ENCODE data around the gene FBXO10. TPM values are rescaled to one million over a fixed set of nuclear protein-coding genes. Genes with fewer than 3 reads are reported as not detected.

FBXO10 gene
- total RNA-seq, 1 experiment from 2014 or later = 14.0 TPM

- Mint-ChIP-seq H3K4me3 (no peak overlapping the region), H3K4me1 (peaks cover 47% of the 10 kb centered on the region), H3K36me3 (peaks cover 26% of the 10 kb centered on the region), H3K9me3 (peaks cover 28% of the 10 kb centered on the region), H3K27me3 (ENCODE audit: low read depth) (no peaks in the 10 kb centered on the region; the same call in none of the 2 replicates), H3K27ac (no peak overlapping the region)
- DNase-seq (ENCODE audit: low spot score) = no peak
- ChIA-PET CTCF (no interaction called here), POLR2A (no interaction called here)
- TF ChIP-seq FOXJ3 (CRISPR knock-in tag; IDR thresholded peaks at IDR 0.05; ENCODE audit: borderline replicate concordance) (no peak), RELA (CRISPR knock-in tag; IDR thresholded peaks at IDR 0.05; ENCODE audit: borderline replicate concordance) (no peak), ZBTB21 (CRISPR knock-in tag; IDR thresholded peaks at IDR 0.05; ENCODE audit: borderline replicate concordance) (no peak), AFF4 (CRISPR knock-in tag; IDR thresholded peaks at IDR 0.05; ENCODE audit: borderline replicate concordance) (no peak)
- ATAC-seq = no peak
Measured at GRCh38 chr9:37561682-37562081, 14.5 kb downstream of the FBXO10 start.

GRCh38 chr9:37559855-37560592 lies 16.2 kb downstream of the FBXO10 start:
- H3K9me3 Mint-ChIP-seq = peaks cover 24% of the 10 kb centered on the region
- H3K27ac Mint-ChIP-seq = no peak overlapping the region
- no peak for DNase-seq (ENCODE audit: low spot score)
- peaks cover 37% of the 10 kb centered on the region for H3K4me1 Mint-ChIP-seq
- ChIA-PET CTCF (interaction anchor here (0.5 to 2.5 kb wide), 3 partner anchors 15 to 78 kb away, joined by 3 to 6 read pairs (median 3); no protein-coding TSS in a partner anchor), POLR2A (no interaction called here)
- H3K4me3 Mint-ChIP-seq = no peak overlapping the region
- TF ChIP-seq ZMAT4 (CRISPR knock-in tag; IDR thresholded peaks at IDR 0.05) = no peak
- no peak for TF ChIP-seq NFATC4 (CRISPR knock-in tag; IDR thresholded peaks at IDR 0.05)
- no peak for TF ChIP-seq ETV6 (CRISPR knock-in tag; IDR thresholded peaks at IDR 0.05)
- ATAC-seq = no peak
- H3K27me3 Mint-ChIP-seq (ENCODE audit: low read depth) = no peaks in the 10 kb centered on the region; the same call in none of the 2 replicates
- H3K36me3 Mint-ChIP-seq = peaks cover 21% of the 10 kb centered on the region

- DNase-seq (ENCODE audit: low spot score) = no peak
- H3K27ac Mint-ChIP-seq = no peak overlapping the region
Measured at GRCh38 chr9:37559125-37559524, 17.1 kb downstream of the FBXO10 start.

More at GRCh38 chr9:37559125-37559524, 17.1 kb downstream of the FBXO10 start:
- peak; percentile 86 for ATAC-seq
- ChIA-PET CTCF (interaction anchor here (2.5 kb wide), 1 partner anchor 16 kb away, joined by 6 read pairs; no protein-coding TSS in a partner anchor), POLR2A (no interaction called here)
- H3K9me3 Mint-ChIP-seq = peaks cover 15% of the 10 kb centered on the region
- H3K27me3 Mint-ChIP-seq (ENCODE audit: low read depth) = no peaks in the 10 kb centered on the region; the same call in 1 of the 2 replicates
- peaks cover 12% of the 10 kb centered on the region for H3K36me3 Mint-ChIP-seq
- TF ChIP-seq HMGA2 (CRISPR knock-in tag; IDR thresholded peaks at IDR 0.05) (no peak), ZNF396 (CRISPR knock-in tag; IDR thresholded peaks at IDR 0.05; ENCODE audit: borderline replicate concordance) (no peak), ARID4B (CRISPR knock-in tag; IDR thresholded peaks at IDR 0.05; ENCODE audit: borderline replicate concordance) (no peak), E2F4 (CRISPR knock-in tag; IDR thresholded peaks at IDR 0.05; ENCODE audit: borderline replicate concordance, low read depth) (no peak), CTCF (IDR thresholded peaks at IDR 0.05) (no peak), SMAD3 (CRISPR knock-in tag; IDR thresholded peaks at IDR 0.05; ENCODE audit: borderline replicate concordance) (no peak), ZNF121 (CRISPR knock-in tag; IDR thresholded peaks at IDR 0.05) (no peak)
- peaks cover 37% of the 10 kb centered on the region for H3K4me1 Mint-ChIP-seq
- H3K4me3 Mint-ChIP-seq = no peak overlapping the region

All from WTC11 (cell line).